Pons (tissue), 1 donor: ENCODE data around the gene CDH11.
A peak's percentile ranks its signal among the peaks of the same experiment; 100 is the strongest.

Source experiments
- DNase-seq: peaks from one replicate; pipeline ENCODE4 v3.0.0-alpha.2; 2016; ENCODE audit warnings: low spot score

The CDH11 gene

GRCh38 chr16:64916051-64916450 is 205.8 kb downstream of the CDH11 start:
- no peak for DNase-seq

DNA sequence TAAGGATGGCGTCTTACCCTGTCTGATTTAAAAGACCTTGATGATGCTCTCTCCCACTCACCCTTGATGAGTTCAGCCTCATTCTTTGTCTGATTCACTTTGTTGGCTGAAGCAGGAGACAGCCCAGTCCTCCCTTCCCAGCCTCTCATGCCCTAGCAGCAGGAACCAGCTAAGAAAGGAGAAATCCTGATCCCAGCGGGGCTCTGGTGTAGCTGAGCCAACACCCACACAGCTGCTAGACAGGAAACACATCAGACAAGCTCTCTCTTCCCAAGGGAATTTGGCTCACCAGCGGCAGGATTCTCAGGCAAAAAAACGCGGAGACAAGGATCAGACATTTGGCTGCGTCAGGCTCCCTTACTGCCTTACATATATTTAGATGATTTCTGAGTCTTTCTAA is 211.5 kb downstream of the CDH11 start:
- peak; percentile 11 for DNase-seq

- DNase-seq = no peak
These were observed 214.0 kb downstream of the CDH11 start for GRCh38 chr16:64907844-64908243.

GRCh38 chr16:64903770-64904169 is 218.1 kb downstream of the CDH11 start:
- DNase-seq = no peak

DNA sequence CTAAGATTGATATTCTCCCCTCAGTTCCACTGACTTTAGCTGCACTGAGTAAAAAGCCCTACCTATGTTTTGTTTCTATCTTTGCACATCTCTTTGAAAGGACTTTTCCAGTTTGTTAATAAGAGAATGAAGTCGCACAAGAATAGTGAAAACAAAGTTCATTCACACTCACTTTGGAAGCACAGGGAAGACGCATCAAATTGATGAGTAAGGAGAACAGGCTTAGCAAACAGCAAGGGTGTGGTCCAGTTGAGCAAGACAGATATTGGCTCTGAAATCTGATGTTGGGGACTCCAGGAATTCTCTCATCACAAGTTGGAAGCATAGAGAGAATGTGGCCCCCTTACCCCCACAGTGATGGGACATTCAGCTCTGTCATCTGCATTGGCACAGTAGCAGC is 221.3 kb downstream of the CDH11 start:
- DNase-seq = no peak

GRCh38 chr16:64900019-64900418 is 221.8 kb downstream of the CDH11 start:
- DNase-seq = no peak

DNA sequence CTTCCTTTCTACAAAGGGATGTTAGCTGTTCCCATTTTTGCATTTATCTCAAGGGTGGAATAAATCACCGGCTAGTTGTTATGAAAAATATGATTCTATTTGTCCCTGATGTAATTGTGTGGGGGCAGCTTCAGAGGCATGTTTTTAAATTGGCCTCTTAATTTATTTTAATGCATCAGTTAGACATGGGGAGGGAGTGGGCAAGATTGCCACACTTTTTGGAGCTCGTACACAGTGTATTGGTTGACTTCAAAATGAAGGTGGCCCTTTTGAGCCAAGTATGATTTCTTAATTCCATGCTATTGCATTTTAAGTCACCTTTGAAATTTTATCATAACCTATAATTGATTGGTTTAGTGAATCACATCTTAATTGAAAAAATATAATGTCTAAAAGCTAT is 223.7 kb downstream of the CDH11 start:
- no peak for DNase-seq
